ENCODE measurements around the gene TAS2R9.

TAS2R9 gene

GRCh38 chr12:10771132-10771733 is 38.7 kb downstream of the TAS2R9 start:
- Histone ChIP-seq H4K20me1 (ENCODE audit: insufficient read depth, low read length) (no peaks in the 10 kb centered on the region), H3F3A (ENCODE audit: insufficient read depth, low read length) (no peaks in the 10 kb centered on the region), H3K9me3 (ENCODE audit: low read length) (no peaks in the 10 kb centered on the region), H3K27ac (ENCODE audit: low read depth, low read length, poor library complexity, severe bottlenecking) (no peak overlapping the region), H3K4me1 (ENCODE audit: insufficient read depth, low read length, severe bottlenecking) (no peaks in the 10 kb centered on the region), H3K4me2 (ENCODE audit: low read length) (no peak overlapping the region), H3K27me3 (ENCODE audit: insufficient read depth, low read length) (no peaks in the 10 kb centered on the region), H3K79me2 (ENCODE audit: insufficient read depth, low read length) (no peaks in the 10 kb centered on the region), H3K9ac (ENCODE audit: low read length) (no peak overlapping the region), H3K9me2 (ENCODE audit: low read depth, low read length) (no peaks in the 10 kb centered on the region), H3K36me3 (ENCODE audit: insufficient read depth, low read length) (no peaks in the 10 kb centered on the region), H3K4me3 (ENCODE audit: low read depth, low read length, poor library complexity, severe bottlenecking) (no peak overlapping the region), H2AFZ (ENCODE audit: low read length) (no peak overlapping the region)
- TF ChIP-seq CTCF (IDR thresholded peaks at IDR 0.05; ENCODE audit: low read length), result peak; percentile 68
- TF ChIP-seq EZH2 (IDR thresholded peaks at IDR 0.05; ENCODE audit: borderline replicate concordance, low read length), result no peak

GRCh38 chr12:10759657-10760056 is 50.3 kb downstream of the TAS2R9 start:
- no peak overlapping the region for H3K4me2 ChIP-seq (ENCODE audit: low read length)
- no peak overlapping the region for H3K27ac ChIP-seq (ENCODE audit: low read depth, low read length, poor library complexity, severe bottlenecking)

More at GRCh38 chr12:10759657-10760056, 50.3 kb downstream of the TAS2R9 start:
- Histone ChIP-seq H3K9me3 (ENCODE audit: low read length) (peaks cover 7% of the 10 kb centered on the region; the same call in 1 of the 2 replicates), H3K36me3 (ENCODE audit: insufficient read depth, low read length) (no peaks in the 10 kb centered on the region), H4K20me1 (ENCODE audit: insufficient read depth, low read length) (no peaks in the 10 kb centered on the region), H3F3A (ENCODE audit: insufficient read depth, low read length) (no peaks in the 10 kb centered on the region), H3K27me3 (ENCODE audit: insufficient read depth, low read length) (no peaks in the 10 kb centered on the region), H3K9ac (ENCODE audit: low read length) (no peak overlapping the region), H2AFZ (ENCODE audit: low read length) (no peak overlapping the region), H3K9me2 (ENCODE audit: low read depth, low read length) (no peaks in the 10 kb centered on the region), H3K79me2 (ENCODE audit: insufficient read depth, low read length) (no peaks in the 10 kb centered on the region), H3K4me3 (ENCODE audit: low read depth, low read length, poor library complexity, severe bottlenecking) (no peak overlapping the region), H3K4me1 (ENCODE audit: insufficient read depth, low read length, severe bottlenecking) (no peaks in the 10 kb centered on the region)
- TF ChIP-seq CTCF (IDR thresholded peaks at IDR 0.05; ENCODE audit: low read length) (no peak), EZH2 (IDR thresholded peaks at IDR 0.05; ENCODE audit: borderline replicate concordance, low read length) (no peak)
